ENCODE measurements around the gene NIT1.

Gene NIT1

GRCh38 chr1:161153176-161153575 lies 35.3 kb downstream of the NIT1 start:
- TF ChIP-seq CTCF (IDR thresholded peaks at IDR 0.05; ENCODE audit: control extremely low read depth, extremely low read depth, low read depth, missing control alignments), result no peak
- DNase-seq (ENCODE audit: extremely low spot score), result no peak
- CTCF ChIA-PET, result interaction anchor here (1.4 to 3.1 kb wide), 3 partner anchors 12 to 56 kb away, joined by 3 to 25 read pairs (median 20); partner anchors contain the start of gene PPOX
- POLR2A ChIA-PET, result interaction anchor here (0.7 to 2.2 kb wide), 4 partner anchors 12 to 200 kb away, joined by 4 to 11 read pairs (median 6); partner anchors contain the start of gene PPOX

- ChIA-PET POLR2A (interaction anchor here (0.7 to 2.2 kb wide), 3 partner anchors 12 to 21 kb away, joined by 4 to 11 read pairs (median 4); partner anchors contain the start of gene PPOX), CTCF (interaction anchor here (1.4 to 3.1 kb wide), 3 partner anchors 11 to 57 kb away, joined by 3 to 25 read pairs (median 20); partner anchors contain the start of gene PPOX)
- DNase-seq (ENCODE audit: extremely low spot score), result peak; percentile 87
- TF ChIP-seq CTCF (IDR thresholded peaks at IDR 0.05; ENCODE audit: control extremely low read depth, extremely low read depth, low read depth, missing control alignments), result no peak
Measured at GRCh38 chr1:161153682-161154337, 35.9 kb downstream of the NIT1 start, which contains the start of gene UFC1. TSS of gene UFC1 (plus strand) at chr1:161153978. CDS start at chr1:161153998, 20 bp downstream.

GRCh38 chr1:161157867-161158266 lies 40.0 kb downstream of the NIT1 start:
- no peak for TF ChIP-seq CTCF (IDR thresholded peaks at IDR 0.05; ENCODE audit: control extremely low read depth, extremely low read depth, low read depth, missing control alignments)
- POLR2A ChIA-PET, result interaction anchor here (1.0 to 1.7 kb wide), 3 partner anchors 8 to 137 kb away, joined by 3 to 4 read pairs (median 3); partner anchors contain the start of genes F11R, PPOX and USF1
- CTCF ChIA-PET, result interaction anchor here (0.8 to 2.0 kb wide), 10 partner anchors 8 to 326 kb away, joined by 3 to 10 read pairs (median 4); partner anchors contain the start of genes DEDD and PPOX
- DNase-seq (ENCODE audit: extremely low spot score), result no peak

- no peak for TF ChIP-seq CTCF (IDR thresholded peaks at IDR 0.05; ENCODE audit: control extremely low read depth, extremely low read depth, low read depth, missing control alignments)
- CTCF ChIA-PET, result interaction anchor here (0.9 to 1.6 kb wide), 6 partner anchors 33 to 327 kb away, joined by 3 to 5 read pairs (median 4); no protein-coding TSS in a partner anchor
- DNase-seq (ENCODE audit: extremely low spot score), result no peak
- POLR2A ChIA-PET, result interaction anchor here (1.0 to 1.7 kb wide), 4 partner anchors 8 to 138 kb away, joined by 3 to 4 read pairs (median 4); partner anchors contain the start of genes DEDD, F11R, PPOX and USF1
Measured at GRCh38 chr1:161158316-161159010, 40.6 kb downstream of the NIT1 start.

GRCh38 chr1:161159087-161159912 lies 41.4 kb downstream of the NIT1 start, which contains the start of gene USP21:
TSS of gene USP21 (plus strand) at chr1:161159500. CDS start at chr1:161160641, 1,141 bp downstream.
- POLR2A ChIA-PET, result interaction anchor here (1.4 kb wide), 1 partner anchor 27 kb away, joined by 4 read pairs; the partner anchor contains the start of gene DEDD

More at GRCh38 chr1:161159087-161159912, 41.4 kb downstream of the NIT1 start, which contains the start of gene USP21:
- CTCF ChIA-PET, result interaction anchor here (1.2 to 1.5 kb wide), 2 partner anchors 32 to 162 kb away, joined by 4 read pairs; no protein-coding TSS in a partner anchor
- peak; percentile 96 for DNase-seq (ENCODE audit: extremely low spot score)
- no peak for TF ChIP-seq CTCF (IDR thresholded peaks at IDR 0.05; ENCODE audit: control extremely low read depth, extremely low read depth, low read depth, missing control alignments)
